Measurements from ENCODE around the gene SSBP2. TPM values are rescaled to one million over a fixed set of nuclear protein-coding genes. Genes with fewer than 3 reads are reported as not detected.
"Not testable (repeated sequence)": the region's sequence is repeated elsewhere in the genome, so short reads cannot be mapped to it uniquely, and the experiment has no call there.

The SSBP2 gene
- polyA plus RNA-seq, 3 donors from 2014 or later: 28.4 to 90.8 (median 34.2) TPM

- Mint-ChIP-seq H3K27me3 (ENCODE audit: low read depth in 3 of 3) (no peaks in the 10 kb centered on the region), H3K36me3 (peaks cover under 1 to 8% (median 4%) of the 10 kb centered on the region in 3 donors), H3K4me3 (no peak overlapping the region), H3K9me3 (no peaks in the 10 kb centered on the region), H3K4me1 (no peaks in the 10 kb centered on the region), H3K27ac (no peak overlapping the region)
- DNase-seq: no peak
Measured at GRCh38 chr5:81703840-81704239, 47.1 kb downstream of the SSBP2 start.

DNA sequence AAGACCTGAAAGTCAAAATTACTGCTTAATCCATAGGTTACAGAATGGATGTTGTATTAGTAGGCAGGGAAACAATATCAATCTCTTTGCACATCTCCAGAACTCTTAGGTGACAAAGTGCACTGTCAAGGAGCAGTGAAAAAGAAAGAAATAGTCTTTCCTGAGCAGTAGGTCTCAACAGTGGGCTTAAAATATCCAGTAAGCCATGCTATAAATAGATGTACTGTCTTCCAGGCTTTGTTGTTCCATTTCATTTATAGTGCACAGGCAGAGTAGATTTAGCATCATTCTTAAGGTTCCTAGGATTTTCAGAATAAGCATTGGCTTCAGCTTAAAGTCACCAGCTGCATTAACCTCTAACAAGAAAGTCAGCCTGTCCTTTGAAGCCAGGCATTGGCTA is 50.7 kb downstream of the SSBP2 start:
- Mint-ChIP-seq H3K36me3 (peaks cover 3 to 8% (median 4%) of the 10 kb centered on the region in 3 donors), H3K9me3 (no peaks in the 10 kb centered on the region), H3K27me3 (ENCODE audit: low read depth in 3 of 3) (no peaks in the 10 kb centered on the region), H3K4me1 (no peaks in the 10 kb centered on the region), H3K27ac (no peak overlapping the region), H3K4me3 (no peak overlapping the region)
- DNase-seq: no peak

GRCh38 chr5:81698813-81699212 is 52.1 kb downstream of the SSBP2 start:
- Mint-ChIP-seq H3K36me3 (peaks cover 3 to 8% (median 4%) of the 10 kb centered on the region in 3 donors), H3K27ac (no peak overlapping the region), H3K4me1 (no peaks in the 10 kb centered on the region), H3K9me3 (no peaks in the 10 kb centered on the region), H3K27me3 (ENCODE audit: low read depth in 3 of 3) (no peaks in the 10 kb centered on the region), H3K4me3 (no peak overlapping the region)
- DNase-seq: no peak

DNA sequence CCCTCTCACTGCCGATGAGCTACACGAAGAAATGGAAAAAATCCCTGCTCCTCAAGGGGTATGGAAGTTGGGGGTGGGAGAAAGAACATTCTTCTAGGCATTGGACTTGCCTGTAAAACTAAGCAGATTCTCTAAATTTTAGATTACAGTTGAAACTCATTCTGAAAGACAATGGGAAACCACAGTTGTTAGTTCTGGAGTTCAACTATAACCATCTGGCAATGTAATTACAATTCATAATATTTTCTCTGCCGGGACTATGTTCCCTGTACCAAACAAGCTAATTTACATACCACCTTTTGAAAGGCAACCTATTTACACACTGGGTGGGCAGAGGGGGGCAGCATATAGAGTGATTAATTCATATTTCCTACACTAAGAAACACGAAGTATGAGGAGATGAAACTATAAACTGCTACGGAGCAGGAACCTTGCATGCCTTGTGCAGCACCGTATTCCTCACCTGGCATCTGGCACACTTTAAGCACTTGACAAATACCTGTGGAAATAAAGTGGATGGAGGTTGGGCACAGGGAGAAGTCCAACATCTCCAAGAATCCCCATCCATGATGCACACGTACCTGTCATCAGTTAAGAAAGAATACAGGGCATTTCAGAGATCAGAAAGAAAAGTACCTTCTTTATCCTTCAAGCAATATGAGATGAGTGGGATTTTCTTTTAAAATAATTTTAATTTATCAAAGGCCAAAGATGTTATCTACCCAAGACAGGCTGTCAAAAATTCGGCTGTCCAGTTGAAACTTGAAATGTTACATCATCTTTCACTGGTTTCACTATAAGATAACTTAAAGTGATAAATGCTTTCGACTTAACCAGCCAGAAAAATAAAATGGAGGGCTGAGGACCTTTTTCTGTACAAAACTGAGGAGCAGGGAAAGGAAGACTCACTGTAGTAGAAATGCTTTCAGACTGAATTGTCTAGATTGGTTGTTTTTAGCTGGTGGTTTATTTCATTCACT is 54.2 kb downstream of the SSBP2 start:
- Mint-ChIP-seq H3K36me3 (peaks cover 0 to 12% (median 10%) of the 10 kb centered on the region in 3 donors), H3K27me3 (ENCODE audit: low read depth in 3 of 3) (no peaks in the 10 kb centered on the region), H3K9me3 (peaks cover 0 to 2% (median 0%) of the 10 kb centered on the region in 6 donors), H3K4me3 (no peak overlapping the region), H3K4me1 (no peaks in the 10 kb centered on the region), H3K27ac (peak overlapping the region in 1 of 6 donors; percentile 35)
- DNase-seq: no peak

GRCh38 chr5:81694726-81695125 is 56.2 kb downstream of the SSBP2 start:
- Mint-ChIP-seq H3K36me3 (peaks cover 17 to 26% (median 18%) of the 10 kb centered on the region in 3 donors), H3K4me1 (no peaks in the 10 kb centered on the region), H3K9me3 (peaks cover 5 to 9% (median 7%) of the 10 kb centered on the region in 6 donors), H3K4me3 (no peak overlapping the region), H3K27me3 (ENCODE audit: low read depth in 3 of 3) (peaks cover 0 to 4% (median 0%) of the 10 kb centered on the region in 3 donors), H3K27ac (no peak overlapping the region)
- DNase-seq: no peak

DNA sequence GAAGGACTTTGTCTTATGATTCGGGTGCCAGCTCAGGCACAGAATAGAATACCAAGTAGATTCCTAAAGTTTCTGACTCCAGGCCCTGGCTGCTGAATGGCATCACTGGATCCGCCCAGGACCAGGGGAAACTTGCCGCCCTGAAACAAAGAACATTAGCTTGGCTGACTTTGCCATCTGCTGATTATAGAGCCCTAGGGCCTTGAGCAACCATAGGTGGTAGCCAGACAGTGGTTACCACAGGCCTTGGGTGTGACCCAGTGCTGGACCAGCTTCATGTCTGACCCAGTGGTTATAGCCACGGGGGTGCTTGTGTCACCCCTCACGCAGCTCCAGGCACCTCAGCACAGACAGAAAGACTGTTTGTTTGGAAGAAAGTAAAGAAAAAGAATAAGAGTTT is 62.7 kb downstream of the SSBP2 start:
- Mint-ChIP-seq H3K4me1 (peaks cover 0 to 2% of the 10 kb centered on the region in 2 donors), H3K27ac (no peak overlapping the region), H3K4me3 (peak overlapping the region in 1 of 5 donors; percentile 34), H3K27me3 (ENCODE audit: low read depth in 3 of 3) (peaks cover 0 to 4% (median 1%) of the 10 kb centered on the region in 3 donors), H3K9me3 (peaks cover 12 to 24% (median 18%) of the 10 kb centered on the region in 6 donors), H3K36me3 (peaks cover 25 to 41% (median 27%) of the 10 kb centered on the region in 3 donors)
- DNase-seq: no peak

DNA sequence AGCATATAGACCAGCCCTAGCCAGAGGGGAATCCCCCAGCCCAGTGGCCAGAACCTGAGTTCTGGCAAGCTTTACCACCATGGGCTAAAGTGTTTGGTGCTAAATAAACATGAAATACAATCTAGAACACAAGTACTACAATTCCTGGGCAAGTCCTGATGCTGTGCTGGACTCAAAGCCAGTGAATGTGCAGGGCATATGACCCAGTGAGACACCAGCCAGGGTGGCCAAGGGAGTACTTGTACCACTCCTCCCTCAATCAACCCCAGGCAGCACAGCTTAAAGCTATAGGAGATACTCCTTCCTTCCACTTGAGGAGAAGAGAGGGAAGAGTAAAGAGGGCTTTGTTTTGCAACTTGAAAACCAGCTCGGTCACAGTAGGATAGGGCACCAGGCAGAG is 63.6 kb downstream of the SSBP2 start:
- Mint-ChIP-seq H3K4me1 (peaks cover 0 to 2% of the 10 kb centered on the region in 2 donors), H3K4me3 (no peak overlapping the region), H3K27ac (no peak overlapping the region), H3K9me3 (peaks cover 12 to 24% (median 18%) of the 10 kb centered on the region in 6 donors), H3K36me3 (peaks cover 22 to 38% (median 27%) of the 10 kb centered on the region in 3 donors), H3K27me3 (ENCODE audit: low read depth in 3 of 3) (peaks cover 0 to 4% (median 2%) of the 10 kb centered on the region in 3 donors)
- no peak for DNase-seq

DNA sequence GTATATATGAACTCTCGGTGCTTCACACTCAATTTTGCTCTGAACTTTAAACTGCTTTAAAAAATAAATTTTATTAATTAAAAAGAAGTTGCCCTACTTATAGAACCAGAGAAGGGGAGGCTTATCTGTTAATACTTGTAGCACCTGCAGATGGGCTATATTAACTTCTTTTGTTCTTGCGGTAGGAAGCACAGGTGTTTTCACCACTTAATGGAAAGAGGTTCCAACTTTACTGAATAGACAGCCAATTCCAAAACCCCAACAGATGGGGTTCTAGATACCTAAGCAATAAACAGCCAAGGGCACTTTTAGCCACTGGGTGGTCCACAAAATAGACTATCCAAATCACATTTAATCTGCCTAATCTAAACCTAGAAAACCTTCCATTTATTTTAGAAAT is 65.4 kb downstream of the SSBP2 start:
- H3K9me3 Mint-ChIP-seq: peaks cover 3 to 23% (median 17%) of the 10 kb centered on the region in 6 donors
- DNase-seq: no peak
- peaks cover 0 to 2% of the 10 kb centered on the region in 2 donors for H3K4me1 Mint-ChIP-seq
- H3K27me3 Mint-ChIP-seq (ENCODE audit: low read depth in 3 of 3): peaks cover 0 to 4% (median 2%) of the 10 kb centered on the region in 3 donors
- H3K27ac Mint-ChIP-seq: no peak overlapping the region
- H3K4me3 Mint-ChIP-seq: no peak overlapping the region
- peaks cover 13 to 26% (median 17%) of the 10 kb centered on the region in 3 donors for H3K36me3 Mint-ChIP-seq

- peaks cover 0 to under 1% (median 0%) of the 10 kb centered on the region in 3 donors for H3K36me3 Mint-ChIP-seq
- no peak for DNase-seq
- no peak overlapping the region for H3K4me3 Mint-ChIP-seq
- H3K27ac Mint-ChIP-seq: no peak overlapping the region
- peaks cover 0 to 2% (median 0%) of the 10 kb centered on the region in 6 donors for H3K9me3 Mint-ChIP-seq
- no peaks in the 10 kb centered on the region for H3K4me1 Mint-ChIP-seq
- peaks cover 0 to 2% (median 0%) of the 10 kb centered on the region in 3 donors for H3K27me3 Mint-ChIP-seq (ENCODE audit: low read depth in 3 of 3)
Measured at GRCh38 chr5:81679885-81680284, 71.0 kb downstream of the SSBP2 start.

DNA sequence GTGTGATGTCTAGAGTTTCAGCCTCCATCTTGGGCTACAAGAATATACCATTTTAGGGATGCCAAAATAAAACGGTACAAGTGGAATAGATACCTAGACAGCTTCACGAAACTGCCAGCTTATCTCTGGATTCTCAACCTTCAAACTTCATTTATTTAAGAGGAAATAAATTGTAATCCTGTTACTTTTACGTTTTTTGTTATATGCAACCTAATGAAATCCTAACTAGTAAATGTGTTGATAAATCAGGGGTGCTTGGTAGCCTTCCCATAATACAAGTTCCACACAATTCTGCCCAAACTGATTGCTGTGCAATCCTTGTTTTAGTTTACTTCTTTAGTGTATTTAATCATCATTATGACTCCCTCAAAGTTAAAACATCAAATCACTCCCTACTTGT is 75.5 kb downstream of the SSBP2 start:
- DNase-seq: no peak
- H3K9me3 Mint-ChIP-seq: peaks cover 0 to 2% (median 0%) of the 10 kb centered on the region in 6 donors

DNA sequence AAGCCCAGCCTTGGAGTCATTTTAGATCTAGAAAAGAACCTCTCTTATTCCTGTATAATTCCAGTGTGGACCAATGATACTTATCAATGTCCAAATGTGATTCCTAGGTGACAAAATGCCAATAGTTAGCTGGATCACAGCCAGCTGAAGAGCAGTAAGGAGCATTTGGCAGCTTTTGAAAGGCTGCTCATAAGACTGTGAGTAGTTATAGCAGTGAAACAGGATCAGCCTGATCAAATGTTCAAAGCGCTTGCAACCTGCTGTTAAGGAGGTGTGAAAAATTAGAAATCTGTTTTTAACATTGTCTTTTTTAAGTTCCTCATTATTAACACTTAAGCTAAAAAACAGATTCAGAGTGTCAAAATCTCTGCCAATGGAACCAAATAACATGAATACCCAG is 85.1 kb downstream of the SSBP2 start:
- H3K27me3 Mint-ChIP-seq (ENCODE audit: low read depth in 3 of 3): peaks cover 0 to 4% (median 0%) of the 10 kb centered on the region in 3 donors
- H3K9me3 Mint-ChIP-seq: no peaks in the 10 kb centered on the region

More for the DNA sequence above, 75.5 kb downstream of the SSBP2 start:
- H3K27me3 Mint-ChIP-seq (ENCODE audit: low read depth in 3 of 3): no peaks in the 10 kb centered on the region
- H3K27ac Mint-ChIP-seq: no peak overlapping the region
- H3K4me3 Mint-ChIP-seq: no peak overlapping the region
- no peaks in the 10 kb centered on the region for H3K36me3 Mint-ChIP-seq
- H3K4me1 Mint-ChIP-seq: no peaks in the 10 kb centered on the region

GRCh38 chr5:81660624-81661023 is 90.3 kb downstream of the SSBP2 start:
- H3K27me3 Mint-ChIP-seq (ENCODE audit: low read depth in 3 of 3); H3K36me3 Mint-ChIP-seq; DNase-seq; H3K27ac Mint-ChIP-seq; H3K4me3 Mint-ChIP-seq; H3K4me1 Mint-ChIP-seq; H3K9me3 Mint-ChIP-seq: not testable (repeated sequence)

More for the DNA sequence above, 85.1 kb downstream of the SSBP2 start:
- DNase-seq: no peak
- Mint-ChIP-seq H3K4me1 (peaks cover 0 to 8% of the 10 kb centered on the region in 2 donors), H3K27ac (no peak overlapping the region), H3K4me3 (no peak overlapping the region), H3K36me3 (no peaks in the 10 kb centered on the region)

GRCh38 chr5:81657386-81657785 is 93.5 kb downstream of the SSBP2 start:
- Mint-ChIP-seq H3K4me3 (no peak overlapping the region), H3K4me1 (peaks cover 0 to 2% of the 10 kb centered on the region in 2 donors), H3K27me3 (ENCODE audit: low read depth in 3 of 3) (peaks cover 0 to 6% (median 0%) of the 10 kb centered on the region in 3 donors), H3K36me3 (peaks cover 0 to 11% (median 0%) of the 10 kb centered on the region in 3 donors), H3K27ac (no peak overlapping the region), H3K9me3 (no peaks in the 10 kb centered on the region)
- no peak for DNase-seq

GRCh38 chr5:81656783-81657182 is 94.1 kb downstream of the SSBP2 start:
- Mint-ChIP-seq H3K36me3 (peaks cover 0 to 13% (median 0%) of the 10 kb centered on the region in 3 donors), H3K27ac (no peak overlapping the region), H3K9me3 (no peaks in the 10 kb centered on the region), H3K4me1 (peaks cover under 1 to 2% of the 10 kb centered on the region in 2 donors), H3K4me3 (no peak overlapping the region), H3K27me3 (ENCODE audit: low read depth in 3 of 3) (peaks cover 0 to 6% (median 0%) of the 10 kb centered on the region in 3 donors)
- no peak for DNase-seq

Measured in immature natural killer cell (primary cell).